DMS 273 (cell line): Measurements from ENCODE around the gene GCNT4.

Experiments used
- DNase-seq: peaks from one replicate; lab custom pipeline; 2025; ENCODE audit not compliant: unreplicated experiment; lab: John Stamatoyannopoulos, UW

The GCNT4 gene

DNA sequence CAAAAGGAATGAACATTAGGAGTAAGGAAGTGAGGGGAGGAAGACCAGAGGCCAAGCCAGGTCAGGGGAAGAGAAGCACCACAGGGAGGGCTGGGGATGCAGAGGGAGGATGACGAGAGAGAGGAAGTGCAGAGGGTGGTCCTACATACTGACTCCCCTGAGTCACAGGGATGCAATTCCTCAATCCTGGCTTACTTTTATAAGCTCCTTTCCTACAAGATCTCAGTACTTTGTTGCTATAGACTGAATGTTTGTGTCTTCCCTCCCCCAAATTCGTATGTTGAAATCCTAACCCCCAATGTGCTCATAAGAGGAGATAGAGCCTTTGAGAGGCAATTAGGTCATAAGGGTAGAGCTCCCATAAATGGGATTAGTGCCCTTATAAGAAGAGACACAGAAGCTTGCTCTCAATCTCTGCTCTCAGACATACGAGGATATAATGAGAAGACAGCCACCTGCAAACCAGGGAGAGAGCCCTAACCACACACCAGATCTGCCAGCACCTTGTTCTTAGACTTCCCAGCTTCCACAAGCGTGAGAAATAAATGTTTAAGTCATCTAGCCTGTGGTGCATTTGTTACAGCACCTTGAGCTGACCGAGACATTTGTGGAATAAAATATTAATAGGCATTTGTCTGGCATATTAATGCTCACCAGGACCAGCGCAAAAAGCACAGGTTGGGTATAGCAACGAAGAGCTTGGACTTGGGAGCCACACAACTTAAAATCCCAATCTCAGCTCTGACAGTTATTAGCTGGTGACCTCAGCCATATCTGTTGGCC is 33.4 kb downstream of the GCNT4 start:
- DNase-seq = no peak

DNA sequence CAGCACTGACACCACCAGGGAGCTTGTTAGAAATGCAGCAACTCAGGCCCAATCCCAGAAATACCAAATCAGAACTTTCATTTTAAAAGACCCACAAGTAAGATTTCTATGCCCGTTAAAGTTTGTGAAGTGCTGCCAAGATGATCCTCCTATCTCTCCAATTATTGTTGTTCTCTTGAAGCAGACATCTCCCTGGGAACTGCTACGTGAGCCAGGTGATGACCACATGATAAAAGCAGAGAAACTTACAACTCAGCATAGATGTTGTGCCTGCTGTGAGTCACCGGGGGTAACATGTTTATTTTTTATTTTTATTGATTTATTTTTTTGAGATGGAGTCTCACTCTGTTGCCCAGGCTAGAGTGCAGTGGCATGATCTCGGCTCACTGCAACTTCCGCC is 34.4 kb downstream of the GCNT4 start:
- DNase-seq = no peak

DNA sequence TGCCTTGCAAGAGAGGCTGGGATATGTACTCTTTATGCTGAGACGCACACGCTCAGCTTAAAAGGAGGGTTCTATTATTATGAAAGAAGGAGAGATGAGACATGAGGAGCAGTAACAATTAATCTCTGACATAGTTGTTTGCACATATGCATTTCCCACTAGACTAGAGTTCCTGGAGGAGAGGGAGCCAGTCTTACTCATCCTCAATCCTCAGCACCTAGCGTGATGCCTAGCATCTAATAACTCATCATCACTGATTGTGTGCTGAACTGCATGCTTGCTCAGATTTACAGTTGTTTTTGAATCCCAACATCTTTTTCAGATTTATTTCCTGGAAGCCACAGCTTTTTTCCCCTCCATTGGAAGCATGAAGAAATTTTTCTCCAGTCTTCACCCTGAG is 35.5 kb downstream of the GCNT4 start:
- no peak for DNase-seq

DNA sequence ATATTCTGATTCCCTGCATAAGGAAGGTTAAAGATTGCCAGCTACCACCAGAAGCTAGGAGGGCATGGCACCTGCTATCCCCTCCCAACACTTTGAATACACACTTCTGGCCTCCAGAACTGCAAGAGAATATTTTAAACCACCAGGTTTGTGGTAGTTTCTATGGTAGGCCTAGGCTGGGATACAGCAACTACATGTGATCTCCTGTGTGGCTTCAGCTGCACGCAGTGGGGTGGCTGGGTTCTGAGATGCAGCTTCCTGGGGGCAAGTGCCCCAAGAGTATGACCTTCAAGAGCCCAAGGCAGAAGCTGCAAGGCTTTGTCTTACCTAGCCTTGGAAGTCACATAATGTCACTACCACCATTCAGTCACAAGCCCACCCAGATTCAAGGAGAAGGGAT is 39.6 kb downstream of the GCNT4 start:
- no peak for DNase-seq

DNA sequence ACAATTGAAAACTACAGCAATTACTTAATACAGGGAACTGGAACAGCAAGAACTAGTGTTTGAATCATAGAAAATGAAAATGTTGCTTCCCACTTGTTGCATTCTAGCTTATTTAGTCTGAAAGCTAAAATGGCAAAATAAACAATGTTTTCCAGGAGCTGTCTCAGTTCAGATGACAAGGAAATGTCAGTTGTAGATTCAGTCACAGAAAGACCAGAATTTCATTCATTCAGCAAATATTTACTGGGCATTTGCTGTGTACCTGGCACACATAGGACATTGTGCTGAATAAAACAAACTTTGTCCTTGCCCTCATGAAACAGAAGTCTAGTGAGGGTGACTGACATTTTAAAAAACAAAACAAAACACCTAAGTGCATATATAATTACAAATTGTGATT is 41.5 kb downstream of the GCNT4 start:
- DNase-seq = no peak

DNA sequence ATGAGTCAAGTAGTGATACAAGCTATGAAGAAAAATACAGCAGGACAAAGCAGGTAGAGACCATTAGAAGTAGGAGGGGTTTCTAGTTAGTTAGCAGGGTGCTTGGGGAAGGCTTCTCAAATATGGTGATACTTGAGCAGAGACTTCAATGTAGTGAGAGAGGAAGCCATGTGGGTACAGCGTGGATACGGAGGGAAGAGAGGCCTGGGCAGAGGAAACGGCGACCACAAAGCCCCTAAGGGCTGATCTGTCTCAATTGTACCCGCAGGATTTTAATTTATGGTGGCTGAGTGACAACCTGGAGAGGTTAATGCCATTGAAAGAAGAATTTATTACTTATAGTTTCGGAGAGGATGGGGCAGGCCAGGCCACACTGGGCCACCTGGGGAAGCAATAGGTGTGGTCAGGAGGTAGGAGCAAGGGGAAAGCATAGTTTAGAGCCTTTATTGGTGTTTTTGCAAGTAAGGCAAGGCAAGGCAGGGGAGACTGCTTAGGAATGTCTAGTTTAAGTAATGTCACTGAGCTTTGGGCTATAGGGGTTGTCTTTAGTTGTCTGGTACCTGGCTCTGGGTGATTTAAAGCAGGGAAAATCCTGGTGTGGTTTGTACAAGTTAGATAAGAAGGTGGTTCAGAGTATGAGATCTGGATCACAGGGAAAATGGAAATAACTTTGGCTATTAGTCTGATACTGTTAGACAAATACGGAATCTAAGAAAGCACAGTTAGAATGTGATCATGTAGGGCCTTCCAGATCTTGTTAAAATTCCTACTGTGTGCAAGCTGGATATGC is 42.6 kb downstream of the GCNT4 start:
- DNase-seq = no peak

DNA sequence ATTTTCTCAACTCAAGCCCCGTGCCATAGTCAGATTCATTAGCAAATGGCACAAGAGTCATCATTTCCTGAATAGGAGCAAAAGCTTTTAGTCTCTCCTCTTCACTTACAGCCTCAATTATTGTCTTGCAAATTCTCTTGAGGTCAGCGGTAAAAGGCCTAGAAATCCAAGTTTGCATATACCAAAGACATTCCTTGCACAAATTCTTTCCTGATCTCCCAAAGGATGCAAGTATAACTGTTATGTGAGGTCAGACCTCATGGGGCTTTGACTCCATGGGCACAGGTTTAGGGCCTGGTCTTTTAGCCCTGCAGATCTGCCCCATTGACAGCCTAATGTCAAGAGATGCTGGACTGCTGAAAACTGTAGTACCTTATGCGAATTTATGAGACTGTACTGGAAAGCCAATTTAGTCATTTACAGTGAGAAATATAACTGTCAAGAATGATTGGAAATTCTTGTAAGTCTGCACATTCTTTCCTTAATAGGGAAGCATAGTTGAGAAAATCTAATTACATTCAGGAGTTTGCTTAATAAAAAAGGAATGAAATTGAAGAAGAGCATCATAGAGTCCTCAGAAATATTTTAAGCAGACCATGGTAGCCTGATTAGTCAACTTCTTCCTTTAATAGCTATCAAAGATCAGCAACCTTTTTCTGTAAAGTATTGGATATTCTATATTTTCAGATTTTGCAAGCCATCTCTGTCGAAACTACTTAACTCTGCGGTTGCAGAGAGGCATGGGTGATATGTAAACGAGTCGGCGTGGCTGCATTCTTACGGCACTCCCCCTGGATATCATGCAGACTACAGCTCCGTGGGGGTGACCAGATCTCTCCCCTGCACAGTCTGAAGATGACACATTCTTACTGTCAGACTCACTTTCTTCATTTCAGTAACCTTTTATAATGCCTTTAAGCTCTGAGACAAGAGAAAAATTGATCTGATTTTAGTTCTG is 45.2 kb downstream of the GCNT4 start:
- DNase-seq = no peak

DNA sequence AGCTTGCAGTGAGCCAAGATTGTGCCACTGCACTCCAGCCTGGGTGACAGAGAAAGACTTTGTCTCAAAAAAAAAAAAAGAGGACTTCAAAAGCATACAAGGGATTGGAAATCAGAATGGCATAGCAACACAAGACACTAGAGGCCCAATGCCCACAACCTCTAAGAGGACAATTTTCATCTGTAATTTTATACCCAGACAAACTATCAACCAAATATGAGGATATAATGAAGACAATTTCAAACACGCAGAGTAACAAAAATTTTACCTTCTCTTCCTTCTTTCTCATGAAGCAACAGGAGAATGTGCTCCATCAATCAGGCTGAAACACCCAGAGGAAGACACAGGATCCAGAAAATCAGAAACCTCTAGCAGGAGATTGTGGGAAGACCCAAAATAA is 46.8 kb downstream of the GCNT4 start:
- no peak for DNase-seq
